HG03039 (cell line): Measurements from ENCODE around the gene STRIT1.
"Not testable (repeated sequence)": the region's sequence is repeated elsewhere in the genome, so short reads cannot be mapped to it uniquely, and the experiment has no call there.

Source experiments
- ATAC-seq: cut with Tn5 transposase; IDR thresholded peaks from one replicate; pipeline ENCODE4 v1.9.1; 2021; ENCODE audit warnings: mild to moderate bottlenecking, moderate library complexity; ENCODE audit not compliant: unreplicated experiment

STRIT1 gene

DNA sequence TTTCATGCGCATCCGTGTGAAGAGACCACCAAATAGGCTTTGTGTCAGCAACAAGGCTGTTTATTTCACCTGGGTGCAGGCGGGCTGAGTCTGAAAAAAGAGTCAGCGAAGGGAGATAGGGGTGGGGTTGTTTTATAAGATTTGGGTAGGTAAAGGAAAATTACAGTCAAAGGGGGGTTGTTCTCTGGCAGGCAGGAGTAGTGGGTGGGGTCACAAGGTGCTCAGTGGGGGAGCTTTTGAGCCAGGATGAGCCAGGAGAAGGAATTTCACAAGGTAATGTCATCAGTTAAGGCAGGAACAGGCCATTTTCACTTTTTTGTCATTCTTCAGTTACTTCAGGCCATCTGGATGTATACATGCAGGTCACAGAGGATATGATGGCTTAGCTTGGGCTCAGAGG lies 19.0 kb downstream of the STRIT1 start:
- not testable (repeated sequence) for ATAC-seq

DNA sequence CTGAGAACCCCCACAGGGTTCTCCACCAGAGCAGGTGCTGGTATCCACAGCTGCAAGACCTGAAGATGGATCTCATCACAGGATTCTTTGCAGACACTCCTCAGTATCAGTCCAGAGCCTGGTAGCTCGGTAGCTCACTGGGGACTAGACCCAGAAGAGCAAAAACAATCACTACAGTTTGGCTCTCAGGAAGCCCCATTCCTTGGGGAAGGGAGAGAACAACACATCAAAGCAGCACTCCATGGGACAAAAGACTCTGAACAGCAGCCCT lies 22.2 kb downstream of the STRIT1 start:
- ATAC-seq = no peak

DNA sequence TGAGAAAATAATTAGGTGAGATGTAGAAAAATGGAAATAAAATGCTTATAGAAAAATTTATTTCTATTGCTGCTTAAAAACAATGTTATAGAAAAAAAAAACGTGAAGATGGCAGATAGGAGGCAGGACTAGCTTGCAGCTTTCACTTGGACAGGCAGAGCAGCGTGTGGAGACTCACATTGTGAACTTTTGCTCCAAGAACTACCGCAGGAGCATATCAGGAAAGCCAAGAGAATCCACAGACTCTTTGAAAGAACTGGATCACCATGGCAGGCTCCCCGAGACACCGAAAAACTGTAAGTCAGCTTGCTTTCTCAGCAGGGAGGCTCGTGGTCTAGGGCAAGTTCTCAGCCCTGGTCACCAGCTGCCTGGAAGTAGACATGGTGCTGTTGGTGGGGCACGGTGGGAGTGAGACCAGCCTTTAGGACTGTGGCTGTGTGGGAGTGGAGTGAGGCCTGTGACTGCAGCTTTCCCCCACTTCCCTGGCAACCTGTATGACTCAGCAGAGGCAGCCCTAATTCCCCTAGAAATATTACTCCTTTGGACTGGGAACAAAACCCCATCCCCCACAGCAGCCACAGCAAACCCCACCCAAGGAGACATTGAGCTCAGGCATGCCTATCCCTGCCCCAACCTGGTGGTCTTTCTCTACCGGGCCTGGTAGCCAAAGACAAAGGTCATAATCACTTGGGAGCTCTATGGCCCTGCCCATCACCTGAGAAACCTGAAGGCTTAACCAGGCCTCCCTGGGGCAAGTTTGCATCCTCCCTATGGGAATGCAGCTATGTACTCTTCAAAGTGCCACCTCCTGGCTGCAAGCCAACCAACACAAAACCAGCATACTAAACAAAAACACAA lies 22.8 kb downstream of the STRIT1 start:
- no peak for ATAC-seq

DNA sequence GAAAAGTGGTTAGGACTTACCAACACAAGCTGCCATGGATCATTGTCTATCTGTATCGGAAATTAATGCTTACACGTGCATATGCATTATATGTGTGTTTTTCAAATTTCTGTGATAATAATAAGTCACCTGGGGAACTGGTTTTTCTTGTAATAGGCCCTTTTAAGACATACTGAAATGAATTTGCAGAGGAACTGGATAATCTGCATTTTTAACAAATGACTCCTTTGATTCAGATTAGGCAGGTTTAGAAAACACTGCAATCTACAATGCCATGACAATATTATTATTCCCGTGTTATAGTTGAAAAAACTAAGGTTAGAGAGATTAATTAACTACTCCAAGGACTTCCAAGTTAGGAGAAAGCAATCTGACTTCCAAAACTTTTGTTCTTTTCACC lies 23.4 kb downstream of the STRIT1 start:
- ATAC-seq = no peak

DNA sequence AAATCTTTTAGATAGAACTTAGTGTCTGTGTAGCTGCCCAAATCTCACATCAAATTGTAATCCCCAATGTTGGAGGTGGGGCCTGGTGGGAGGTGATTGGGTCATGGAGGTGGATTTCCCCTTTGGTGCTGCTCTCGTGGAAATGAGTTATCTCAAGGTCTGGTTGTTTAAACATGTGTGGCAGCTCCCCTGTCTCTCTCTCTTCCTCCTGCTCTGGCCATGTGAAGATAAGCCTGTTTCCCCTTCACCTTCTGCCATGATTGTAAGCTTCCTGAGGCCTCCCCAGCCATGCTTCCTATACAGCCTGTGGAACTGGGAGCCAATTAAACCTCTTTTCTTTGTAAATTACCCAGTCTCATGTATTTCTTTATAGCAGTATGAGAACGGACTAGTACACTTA lies 30.6 kb downstream of the STRIT1 start:
- ATAC-seq = not testable (repeated sequence)

DNA sequence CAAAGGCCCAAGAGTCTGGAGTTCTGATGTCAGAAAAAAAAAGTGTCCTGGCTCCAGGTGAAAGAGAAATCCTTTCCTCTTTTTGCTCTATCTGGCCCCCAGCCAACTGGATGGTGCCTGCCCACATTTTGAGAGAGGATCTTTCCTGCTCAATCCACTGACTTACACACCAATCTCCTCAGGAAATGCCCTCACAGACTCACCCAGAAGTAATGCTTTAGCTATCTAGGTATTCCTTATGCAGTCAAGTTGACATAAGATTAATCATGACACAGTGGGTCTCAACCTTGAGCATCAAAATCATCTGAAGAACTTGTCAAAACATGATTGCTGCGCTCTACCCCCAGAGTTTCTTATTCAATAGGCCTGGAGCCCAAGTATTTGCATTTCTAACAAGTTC lies 31.2 kb downstream of the STRIT1 start:
- no peak for ATAC-seq

DNA sequence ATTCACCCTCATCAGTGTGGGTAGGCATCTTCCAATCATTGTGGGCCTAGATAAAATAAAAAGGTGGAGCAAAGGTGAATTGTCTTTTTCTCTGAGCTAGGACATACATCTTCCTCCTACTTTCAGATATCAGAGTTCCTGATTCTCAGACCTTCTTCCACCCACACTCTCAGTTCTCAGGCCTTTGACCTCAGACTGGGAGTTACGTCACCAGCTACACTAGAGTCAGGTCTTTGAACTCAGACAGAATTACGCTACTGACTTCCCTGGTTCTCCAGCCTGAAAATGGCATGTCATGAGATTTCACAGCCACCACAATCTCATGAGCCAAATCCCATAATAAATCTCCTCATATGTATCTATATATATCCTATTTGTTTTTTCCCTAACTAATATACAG lies 39.0 kb downstream of the STRIT1 start:
- no peak for ATAC-seq

DNA sequence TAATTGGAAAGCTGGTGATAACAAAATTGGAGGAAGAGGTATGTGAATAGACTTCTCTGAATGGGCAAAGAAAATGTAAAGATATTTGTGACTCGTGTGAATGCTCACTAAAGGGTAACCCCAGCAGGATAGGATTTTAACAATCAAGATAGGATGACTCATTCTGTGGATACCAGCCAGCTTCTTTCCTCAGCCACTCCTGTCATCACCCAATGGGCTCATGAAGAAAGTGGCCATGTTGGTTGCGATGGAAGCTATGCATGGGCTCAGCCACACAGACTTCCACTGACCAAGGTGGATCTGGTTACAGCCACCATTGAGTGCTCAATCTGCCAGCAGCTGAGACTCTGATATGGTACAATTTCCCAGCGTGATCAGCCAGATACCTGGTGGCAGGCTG lies 40.9 kb downstream of the STRIT1 start:
- ATAC-seq = no peak

DNA sequence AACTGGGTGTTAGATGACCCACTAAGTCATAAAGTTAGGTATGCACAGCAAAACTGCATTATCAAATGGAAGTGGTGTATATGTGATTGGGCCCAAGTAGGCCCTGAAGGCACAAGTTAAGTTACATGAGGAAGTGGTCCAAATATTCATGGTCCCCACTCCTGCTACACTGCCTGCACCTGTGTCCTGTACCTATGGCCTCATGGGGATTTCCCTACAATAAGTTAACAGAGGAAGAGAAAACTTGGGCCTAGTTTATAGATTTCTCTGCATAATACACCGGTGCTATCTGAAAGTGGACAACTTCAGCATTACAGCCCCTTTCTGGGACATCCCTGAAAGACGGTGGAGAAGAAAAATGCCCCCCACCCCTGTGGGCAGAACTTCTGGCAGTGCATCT lies 41.5 kb downstream of the STRIT1 start:
- no peak for ATAC-seq

DNA sequence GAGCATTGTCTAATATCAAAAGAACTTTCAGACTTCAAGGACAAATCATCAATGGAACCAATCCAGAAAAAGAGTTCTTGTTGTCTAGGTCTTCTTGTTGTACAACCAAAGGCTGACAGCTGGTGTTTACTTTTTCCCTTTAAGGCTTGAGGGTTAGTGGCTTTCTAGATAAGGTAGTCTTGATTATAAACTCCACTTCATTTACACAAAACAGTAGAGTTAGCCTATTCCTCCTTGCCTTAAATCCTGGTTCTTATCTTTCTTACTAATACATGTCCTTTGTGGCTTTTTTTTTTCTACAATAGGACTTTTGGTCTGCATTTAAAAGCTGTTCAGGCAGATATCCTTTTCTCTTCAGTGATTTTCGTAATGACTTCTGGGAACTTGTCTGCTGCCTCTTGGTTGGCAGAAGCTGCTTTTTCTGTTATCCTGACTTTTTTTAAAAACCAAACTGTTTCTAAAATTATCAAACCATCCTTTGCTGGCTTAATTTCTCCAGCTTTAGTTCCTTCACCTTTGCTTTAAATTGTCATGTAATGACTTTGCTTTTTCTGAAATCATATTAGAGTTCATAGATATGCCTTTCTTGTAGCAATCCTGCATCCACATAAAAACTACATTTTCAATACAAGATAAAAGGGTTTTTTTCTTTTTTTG lies 44.8 kb downstream of the STRIT1 start:
- ATAC-seq = no peak

DNA sequence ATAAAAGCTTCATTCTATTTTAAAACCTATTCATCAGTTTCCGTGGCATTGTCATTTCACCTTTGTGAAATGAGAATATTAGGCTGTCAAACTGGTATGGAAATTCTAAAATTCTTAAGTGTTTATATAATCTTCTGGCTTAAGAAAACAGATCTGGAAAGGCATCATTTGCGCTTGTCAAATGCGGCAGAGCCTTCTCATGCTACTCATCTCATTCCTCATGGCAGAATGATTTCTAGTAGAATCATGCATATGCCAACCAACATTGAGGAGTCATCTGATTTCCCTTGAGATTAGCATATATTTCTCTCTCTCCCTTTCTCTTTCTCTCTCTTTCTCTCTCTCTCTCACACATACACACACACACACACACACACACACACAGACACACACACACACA lies 48.8 kb downstream of the STRIT1 start:
- ATAC-seq = no peak

DNA sequence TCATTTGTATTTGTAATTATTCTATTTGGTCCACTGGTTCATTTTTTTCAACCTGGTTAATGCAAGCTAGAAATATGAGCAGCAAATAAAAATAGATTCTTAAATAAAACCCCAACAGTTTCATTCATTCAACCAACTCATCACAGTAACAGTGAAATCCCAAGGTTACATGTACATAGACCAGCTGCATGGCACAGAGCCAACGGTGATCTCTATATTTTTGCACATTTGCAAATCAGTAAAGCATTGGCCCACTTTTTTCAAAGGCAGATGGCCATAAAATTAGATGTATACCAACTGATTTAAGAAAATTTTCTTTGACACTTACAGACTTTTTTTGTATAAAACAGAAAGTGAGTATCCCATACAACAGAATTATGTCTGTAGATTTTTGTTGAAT lies 49.3 kb downstream of the STRIT1 start:
- ATAC-seq = no peak

DNA sequence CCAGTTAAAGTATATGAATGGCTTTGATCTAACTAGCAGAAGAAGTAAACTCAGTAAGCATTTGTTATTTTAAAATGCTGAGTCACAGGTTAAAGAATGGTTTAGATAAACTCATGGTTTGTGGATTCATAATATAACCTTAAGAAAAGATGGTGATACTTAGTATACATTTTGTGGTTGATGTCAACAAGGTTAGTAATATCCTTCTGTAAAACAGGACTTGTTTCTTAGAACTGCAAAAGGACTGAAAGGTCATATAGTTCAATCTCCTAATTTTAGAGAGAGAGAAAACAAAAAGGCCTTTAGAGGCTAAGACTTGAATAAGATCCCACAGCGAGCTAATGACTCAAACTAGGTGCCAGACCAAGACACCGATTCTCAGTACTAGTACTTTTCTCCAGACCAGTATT lies 50.0 kb downstream of the STRIT1 start:
- ATAC-seq = no peak

DNA sequence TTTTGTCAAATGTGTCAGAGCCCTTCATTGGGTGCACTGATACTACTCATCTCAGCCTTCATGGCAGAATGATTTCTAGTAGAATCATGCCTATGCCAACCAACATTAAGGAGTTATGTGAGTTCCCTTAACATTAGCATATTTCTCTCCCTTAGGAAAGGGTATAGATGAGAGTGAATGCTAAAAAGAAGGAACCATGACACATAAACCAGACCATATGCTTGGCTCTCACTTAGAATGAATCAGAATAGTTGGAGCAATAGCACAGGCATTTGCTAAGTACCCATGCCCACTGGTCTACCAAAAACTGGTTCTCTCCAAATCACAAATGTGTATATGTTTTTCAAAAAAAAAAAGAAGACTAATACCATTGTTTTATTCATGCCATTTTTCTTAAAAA lies 51.1 kb downstream of the STRIT1 start:
- no peak for ATAC-seq

DNA sequence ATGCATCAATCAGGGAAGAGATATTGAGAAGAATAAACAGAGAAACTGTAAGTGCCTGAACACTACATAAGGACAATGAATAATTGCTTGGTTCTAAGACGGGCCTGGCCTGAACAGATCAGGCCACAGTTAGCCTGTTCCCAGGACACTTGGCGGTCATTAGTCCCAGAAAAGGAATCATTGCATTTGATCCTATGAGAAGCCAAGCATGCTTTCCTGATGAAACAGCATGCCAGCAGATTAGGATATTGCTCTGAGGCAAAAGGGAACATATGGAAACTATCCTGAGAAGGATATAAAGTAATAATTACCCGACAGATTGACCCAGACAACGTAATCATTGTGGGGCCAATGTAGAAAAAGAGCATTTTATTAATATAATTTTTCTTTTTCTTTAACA lies 51.9 kb downstream of the STRIT1 start:
- no peak for ATAC-seq
